LNCAP (cell line): Measurements from ENCODE around the gene TRIP6.

Source experiments
- TF ChIP-seq, protein P1 (sequence below): fragments of 450-650 bp; IDR thresholded peaks from 2 replicates; pipeline ENCODE4 v1.5.1; 2017; ENCODE audit warnings: mild to moderate bottlenecking

TRIP6 gene

GRCh38 chr7:100830396-100830795, 36.8 kb upstream of the TRIP6 start:
- TF ChIP-seq, protein P1, sequence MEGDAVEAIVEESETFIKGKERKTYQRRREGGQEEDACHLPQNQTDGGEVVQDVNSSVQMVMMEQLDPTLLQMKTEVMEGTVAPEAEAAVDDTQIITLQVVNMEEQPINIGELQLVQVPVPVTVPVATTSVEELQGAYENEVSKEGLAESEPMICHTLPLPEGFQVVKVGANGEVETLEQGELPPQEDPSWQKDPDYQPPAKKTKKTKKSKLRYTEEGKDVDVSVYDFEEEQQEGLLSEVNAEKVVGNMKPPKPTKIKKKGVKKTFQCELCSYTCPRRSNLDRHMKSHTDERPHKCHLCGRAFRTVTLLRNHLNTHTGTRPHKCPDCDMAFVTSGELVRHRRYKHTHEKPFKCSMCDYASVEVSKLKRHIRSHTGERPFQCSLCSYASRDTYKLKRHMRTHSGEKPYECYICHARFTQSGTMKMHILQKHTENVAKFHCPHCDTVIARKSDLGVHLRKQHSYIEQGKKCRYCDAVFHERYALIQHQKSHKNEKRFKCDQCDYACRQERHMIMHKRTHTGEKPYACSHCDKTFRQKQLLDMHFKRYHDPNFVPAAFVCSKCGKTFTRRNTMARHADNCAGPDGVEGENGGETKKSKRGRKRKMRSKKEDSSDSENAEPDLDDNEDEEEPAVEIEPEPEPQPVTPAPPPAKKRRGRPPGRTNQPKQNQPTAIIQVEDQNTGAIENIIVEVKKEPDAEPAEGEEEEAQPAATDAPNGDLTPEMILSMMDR, result no peak

DNA sequence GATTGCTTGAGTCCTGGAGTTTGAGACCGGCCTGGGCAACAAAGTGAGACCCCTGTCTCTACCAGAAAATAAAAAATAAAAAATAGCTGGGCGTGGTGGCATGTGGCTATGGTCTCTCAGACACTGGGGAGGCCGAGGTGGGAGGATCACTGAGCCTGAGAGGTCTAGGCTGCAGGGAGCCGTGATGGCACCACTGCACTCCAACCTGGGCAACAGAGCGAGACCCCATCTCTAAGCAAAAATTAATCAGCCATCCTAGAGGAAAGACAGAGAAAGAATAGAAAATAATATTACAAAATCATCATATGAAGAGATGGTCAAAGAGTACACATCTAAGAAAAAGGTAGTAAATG, 34.9 kb upstream of the TRIP6 start:
- TF ChIP-seq, protein P1, result no peak

DNA sequence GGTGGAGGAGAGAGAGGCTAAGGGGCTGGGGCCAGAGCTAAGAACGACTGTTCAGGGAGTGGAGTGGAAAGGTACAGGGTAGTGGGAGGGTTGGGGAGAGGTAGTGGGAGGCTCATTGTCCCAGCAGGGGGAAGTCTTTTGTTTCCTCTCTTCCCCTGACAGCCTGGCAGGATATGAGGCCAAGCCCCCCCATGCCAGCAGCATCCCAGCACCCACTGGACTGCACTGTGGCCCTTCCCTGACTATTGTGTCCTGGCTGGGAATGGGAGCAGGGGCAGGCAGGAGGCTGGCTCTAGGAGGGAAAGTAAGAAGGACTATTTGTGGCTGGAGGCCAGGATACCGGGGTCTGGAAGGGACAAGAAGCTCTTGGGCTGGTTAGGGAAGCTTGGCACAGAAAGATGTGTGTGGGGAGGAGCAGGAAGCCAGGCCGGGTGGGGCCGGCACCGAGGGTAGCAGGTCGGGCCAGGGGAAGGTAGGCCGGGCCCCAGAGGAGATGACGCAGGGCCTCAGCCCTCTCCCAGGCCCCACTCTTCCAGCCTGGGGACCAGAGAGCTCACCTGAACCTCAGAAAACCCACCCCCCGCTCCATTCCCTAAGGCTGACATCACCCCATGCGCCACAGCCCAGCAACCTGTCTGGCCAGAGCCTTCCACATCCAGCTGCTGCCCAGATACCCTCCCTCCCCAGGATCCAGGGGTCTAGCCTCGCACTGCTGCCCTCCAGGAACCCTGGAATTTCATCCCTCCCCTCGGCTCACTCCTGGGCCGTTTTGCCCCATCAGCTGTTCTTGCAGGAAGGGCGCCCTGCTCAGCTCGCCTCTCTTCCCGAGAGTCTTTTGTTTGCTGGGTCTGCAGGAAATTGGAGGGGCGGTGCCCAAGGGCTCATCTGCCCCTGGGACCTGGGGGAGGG, 31.0 kb upstream of the TRIP6 start:
- TF ChIP-seq, protein P1, result no peak

- TF ChIP-seq, protein P1, result no peak
These were observed 30.4 kb upstream of the TRIP6 start for GRCh38 chr7:100836812-100837098.

DNA sequence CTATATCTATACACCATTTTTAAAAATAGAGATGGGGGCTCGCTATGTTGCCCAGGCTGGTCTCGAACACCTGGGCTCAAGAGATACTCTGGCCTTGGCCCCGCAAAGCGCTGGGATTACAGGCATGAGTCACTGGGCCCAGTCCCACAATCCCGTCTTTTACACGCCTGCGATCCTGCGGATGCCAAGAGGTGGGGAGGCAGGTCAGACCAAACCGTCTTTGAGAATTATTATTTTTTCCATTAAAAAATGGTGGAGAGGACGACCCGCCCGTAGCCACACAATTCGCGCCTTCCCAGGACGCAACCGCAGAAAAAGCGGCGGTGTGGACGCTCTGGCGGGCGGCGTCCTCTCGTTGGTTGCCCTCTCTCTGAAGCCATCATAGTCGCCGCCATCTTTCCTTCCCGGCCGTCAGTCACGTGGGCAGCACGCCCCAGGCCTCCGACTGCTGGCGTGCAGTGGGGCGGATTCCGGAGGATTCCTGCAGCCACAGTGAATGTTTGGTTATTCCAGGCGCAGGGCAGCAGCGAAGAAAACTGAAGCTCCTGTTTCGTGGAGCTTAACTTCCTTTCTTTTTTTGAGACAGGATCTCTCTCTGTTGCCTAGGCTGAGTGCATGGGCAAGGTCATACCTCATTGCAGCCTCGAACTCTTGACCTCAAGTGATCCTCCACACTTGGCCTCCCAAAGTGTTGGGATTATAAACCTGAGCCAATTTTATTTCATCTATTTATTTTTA, 29.9 kb upstream of the TRIP6 start:
- TF ChIP-seq, protein P1, result no peak

DNA sequence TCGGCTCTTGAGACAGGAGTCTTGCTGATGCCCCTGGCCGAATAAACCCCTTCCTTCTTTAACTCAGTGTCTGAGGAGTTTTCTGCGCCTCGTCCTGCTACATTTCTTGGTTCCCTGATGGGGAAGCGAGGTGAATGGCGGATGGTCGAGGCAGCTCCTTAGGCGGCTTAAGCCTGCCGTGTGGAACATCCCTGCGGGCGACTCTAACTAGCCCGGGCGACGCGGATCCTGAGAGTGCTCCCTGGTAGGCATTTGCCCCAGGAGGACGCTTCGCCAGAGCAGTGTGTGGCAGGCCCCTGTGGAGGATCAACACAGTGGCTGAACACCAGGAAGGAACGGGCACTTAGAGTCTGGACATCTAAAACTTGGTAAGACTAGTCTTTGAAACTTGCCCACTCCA, 27.8 kb upstream of the TRIP6 start:
- TF ChIP-seq, protein P1, result no peak

GRCh38 chr7:100840470-100841100, 26.6 kb upstream of the TRIP6 start:
- TF ChIP-seq, protein P1, result no peak
